Neural cell (in vitro differentiated cells): Measurements from ENCODE around the gene AARS1.

Source experiments
- EP300 ChIP-seq: fragments of 450-650 bp; conservative IDR thresholded peaks from 2 replicates; pipeline ENCODE4 v1.6.1; 2014; ENCODE audit warnings: antibody characterized with exemption, mild to moderate bottlenecking, moderate library complexity; ENCODE audit not compliant: poor library complexity, severe bottlenecking
- EZH2 ChIP-seq: fragments of 200-600, 300-800 bp; shearing (Covaris generic), sonication (generic); IDR thresholded peaks from 2 replicates; pipeline ENCODE4 v1.6.1; 2014; ENCODE audit warnings: antibody characterized with exemption, low read length, borderline replicate concordance, mild to moderate bottlenecking; ENCODE audit not compliant: insufficient read depth, poor library complexity, severe bottlenecking
- MXI1 ChIP-seq: fragments of 450-650 bp; conservative IDR thresholded peaks from 2 replicates; pipeline ENCODE4 v1.6.1; 2014; ENCODE audit warnings: antibody characterized with exemption, mild to moderate bottlenecking; ENCODE audit not compliant: poor library complexity, severe bottlenecking
- POLR2AphosphoS5 ChIP-seq: IDR thresholded peaks from 2 replicates; pipeline ENCODE4 v1.6.1; 2012
- RAD21 ChIP-seq: fragments of 450-650 bp; conservative IDR thresholded peaks from 2 replicates; pipeline ENCODE4 v1.6.1; 2014; ENCODE audit warnings: antibody characterized with exemption, mild to moderate bottlenecking, moderate library complexity
- SMC3 ChIP-seq: fragments of 450-650 bp; conservative IDR thresholded peaks from 2 replicates; pipeline ENCODE4 v1.6.1; 2014; ENCODE audit warnings: antibody characterized with exemption, mild to moderate bottlenecking, moderate library complexity; ENCODE audit not compliant: poor library complexity
- TAF1 ChIP-seq: IDR thresholded peaks from 2 replicates; pipeline ENCODE4 v1.6.1; 2012; ENCODE audit warnings: low read depth
- TF ChIP-seq, protein P1 (sequence below): fragments of 450-650 bp; IDR thresholded peaks from 2 replicates; pipeline ENCODE4 v1.5.1; 2014; ENCODE audit warnings: antibody characterized with exemption, mild to moderate bottlenecking, moderate library complexity; ENCODE audit not compliant: poor library complexity, severe bottlenecking

DNA sequence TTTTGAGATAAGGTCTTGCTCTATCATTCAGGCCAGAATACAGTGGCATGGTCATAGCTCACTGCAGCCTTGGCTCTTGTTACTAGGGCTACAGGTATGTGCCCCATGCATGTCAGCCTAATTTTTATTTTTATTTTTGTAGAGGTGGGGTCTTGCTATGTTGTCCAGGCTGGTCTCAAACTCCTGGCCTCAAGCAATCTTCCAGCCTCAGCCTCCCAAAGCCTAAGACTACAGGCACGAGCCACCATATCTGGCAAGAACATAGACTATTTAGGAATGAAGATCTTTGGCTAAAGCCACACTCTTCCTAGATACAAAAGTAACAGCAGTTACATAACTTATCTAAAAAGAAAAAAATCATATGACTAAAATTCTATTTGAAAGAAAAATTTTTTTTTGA, 41.8 kb upstream of the AARS1 start:
- TF ChIP-seq, protein P1, sequence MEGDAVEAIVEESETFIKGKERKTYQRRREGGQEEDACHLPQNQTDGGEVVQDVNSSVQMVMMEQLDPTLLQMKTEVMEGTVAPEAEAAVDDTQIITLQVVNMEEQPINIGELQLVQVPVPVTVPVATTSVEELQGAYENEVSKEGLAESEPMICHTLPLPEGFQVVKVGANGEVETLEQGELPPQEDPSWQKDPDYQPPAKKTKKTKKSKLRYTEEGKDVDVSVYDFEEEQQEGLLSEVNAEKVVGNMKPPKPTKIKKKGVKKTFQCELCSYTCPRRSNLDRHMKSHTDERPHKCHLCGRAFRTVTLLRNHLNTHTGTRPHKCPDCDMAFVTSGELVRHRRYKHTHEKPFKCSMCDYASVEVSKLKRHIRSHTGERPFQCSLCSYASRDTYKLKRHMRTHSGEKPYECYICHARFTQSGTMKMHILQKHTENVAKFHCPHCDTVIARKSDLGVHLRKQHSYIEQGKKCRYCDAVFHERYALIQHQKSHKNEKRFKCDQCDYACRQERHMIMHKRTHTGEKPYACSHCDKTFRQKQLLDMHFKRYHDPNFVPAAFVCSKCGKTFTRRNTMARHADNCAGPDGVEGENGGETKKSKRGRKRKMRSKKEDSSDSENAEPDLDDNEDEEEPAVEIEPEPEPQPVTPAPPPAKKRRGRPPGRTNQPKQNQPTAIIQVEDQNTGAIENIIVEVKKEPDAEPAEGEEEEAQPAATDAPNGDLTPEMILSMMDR, result no peak
- TF ChIP-seq EZH2, result no peak
- TF ChIP-seq EP300, result no peak
- TF ChIP-seq RAD21, result no peak
- no peak for TF ChIP-seq POLR2AphosphoS5
- TF ChIP-seq SMC3, result no peak
- no peak for TF ChIP-seq TAF1
- no peak for TF ChIP-seq MXI1
